Mesendoderm (in vitro differentiated cells): Measurements from ENCODE around the gene HPS1.

Source experiments
- DNase-seq: peaks from one replicate; pipeline ENCODE4 v3.0.0; 2013
- H2AK5ac ChIP-seq: 2 replicates; pipeline ENCODE4 v1.6.1; 2013; ENCODE audit warnings: low read length, inconsistent platforms
- H2BK120ac ChIP-seq: 2 replicates; pipeline ENCODE4 v1.6.1; 2013; ENCODE audit warnings: low read depth, mild to moderate bottlenecking, low read length, moderate library complexity, mixed read lengths
- H2BK15ac ChIP-seq: replicated peaks from 2 replicates; pipeline ENCODE4 v1.6.1; 2013; ENCODE audit warnings: low read depth, mild to moderate bottlenecking, moderate library complexity
- H2BK5ac ChIP-seq: 2 replicates; pipeline ENCODE4 v1.6.1; 2013; ENCODE audit warnings: low read length, inconsistent platforms
- H3K18ac ChIP-seq: 2 replicates; pipeline ENCODE4 v1.6.1; 2013; ENCODE audit warnings: mild to moderate bottlenecking, low read length, mixed read lengths
- H3K23ac ChIP-seq: one replicate; pipeline ENCODE4 v1.6.1; 2013; ENCODE audit warnings: low read length
- H3K27ac ChIP-seq: 2 replicates; pipeline ENCODE4 v1.5.1; 2013; ENCODE audit warnings: low read depth, mild to moderate bottlenecking, inconsistent platforms, low read length, moderate library complexity
- H3K27me3 ChIP-seq: 2 replicates; pipeline ENCODE4 v1.6.1; 2013; ENCODE audit warnings: low read length, control low read depth, mild to moderate bottlenecking, inconsistent platforms; ENCODE audit not compliant: insufficient read depth, poor library complexity
- H3K36me3 ChIP-seq: 2 replicates; pipeline ENCODE4 v1.6.1; 2013; ENCODE audit warnings: low read length, inconsistent platforms; ENCODE audit not compliant: control insufficient read depth, insufficient read depth
- H3K4ac ChIP-seq: one replicate; pipeline ENCODE4 v1.6.1; 2013; ENCODE audit warnings: low read depth, mild to moderate bottlenecking, low read length, moderate library complexity
- H3K4me1 ChIP-seq: 2 replicates; pipeline ENCODE4 v1.6.1; 2013; ENCODE audit warnings: low read depth, low read length, inconsistent platforms; ENCODE audit not compliant: control insufficient read depth
- H3K4me2 ChIP-seq: 2 replicates; pipeline ENCODE4 v1.6.1; 2013; ENCODE audit warnings: low read length
- H3K4me3 ChIP-seq: 2 replicates; pipeline ENCODE4 v1.5.1; 2013; ENCODE audit warnings: mild to moderate bottlenecking, low read length
- H3K56ac ChIP-seq: one replicate; pipeline ENCODE4 v1.6.1; 2013; ENCODE audit warnings: low read length
- H3K79me1 ChIP-seq: 2 replicates; pipeline ENCODE4 v1.6.1; 2013; ENCODE audit warnings: low read length, inconsistent platforms
- H3K79me2 ChIP-seq: 2 replicates; pipeline ENCODE4 v1.6.1; 2013; ENCODE audit warnings: mild to moderate bottlenecking, low read length; ENCODE audit not compliant: control insufficient read depth, insufficient read depth
- H3K9ac ChIP-seq: 2 replicates; pipeline ENCODE4 v1.6.1; 2013; ENCODE audit warnings: low read length, inconsistent platforms
- H4K5ac ChIP-seq: one replicate; pipeline ENCODE4 v1.6.1; 2013; ENCODE audit warnings: low read length
- H4K8ac ChIP-seq: one replicate; pipeline ENCODE4 v1.6.1; 2013; ENCODE audit warnings: low read depth, mild to moderate bottlenecking, control low read depth, low read length, moderate library complexity
- WGBS: extraction: QIAGEN DNeasy Blood & Tissue Kit; methylation state at CpG from one replicate; pipeline ENCODE4 v1.1.7; 2013; ENCODE audit warnings: low lambda C conversion rate, missing lambda C conversion rate; ENCODE audit not compliant: insufficient coverage; ENCODE audit errors: extremely low coverage; 5-methylcytosine and 5-hydroxymethylcytosine counted together
- small RNA-seq: library from polyadenylated mRNA; stranded (forward); fragments of <200 nt; extraction: miRNeasy Mini kit (QIAGEN cat#:217004); gene quantifications from one replicate; pipeline ENCODE3, GENCODE V24; 2013; ENCODE audit not compliant: insufficient read depth

Gene HPS1

GRCh38 chr10:98370831-98371820 lies 75.6 kb downstream of the HPS1 start:
- Histone ChIP-seq H3K4me3 (no peak overlapping the region), H2BK5ac (no peak overlapping the region), H3K79me2 (no peaks in the 10 kb centered on the region), H3K36me3 (no peaks in the 10 kb centered on the region), H3K9ac (no peak overlapping the region), H2BK120ac (no peak overlapping the region), H3K79me1 (no peaks in the 10 kb centered on the region), H3K4me1 (peaks cover 3% of the 10 kb centered on the region), H4K5ac (no peak overlapping the region), H4K8ac (no peak overlapping the region), H3K18ac (no peak overlapping the region), H3K23ac (no peak overlapping the region), H3K4ac (no peak overlapping the region), H3K27ac (no peak overlapping the region), H2BK15ac (no peak overlapping the region), H3K4me2 (no peak overlapping the region), H3K56ac (no peak overlapping the region), H3K27me3 (no peaks in the 10 kb centered on the region), H2AK5ac (no peak overlapping the region)
- no CpG with 5 or more reads among the region's 14 CpGs for WGBS
- no peak for DNase-seq

GRCh38 chr10:98369801-98370200 lies 76.9 kb downstream of the HPS1 start:
- no CpG with 5 or more reads among the region's 7 CpGs for WGBS

DNA sequence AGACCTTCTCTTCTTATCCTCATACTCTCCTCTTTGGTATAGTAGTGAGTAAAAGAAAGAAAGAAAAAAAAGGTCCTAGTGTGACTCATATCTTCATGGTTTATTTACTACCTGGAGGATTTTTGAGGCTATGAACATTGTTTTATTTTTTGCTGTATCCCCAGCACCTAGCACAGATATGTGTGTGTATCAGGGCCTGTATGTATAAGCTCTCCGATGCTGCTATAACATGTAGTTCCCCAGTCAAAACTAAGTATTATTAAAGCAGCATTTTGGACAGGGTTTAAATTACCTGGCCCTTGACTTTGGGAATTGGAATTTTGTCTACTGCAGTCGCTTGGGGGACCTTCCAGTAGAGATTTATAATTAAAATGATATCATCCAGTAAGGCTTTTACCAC lies 78.1 kb downstream of the HPS1 start:
- H3K4me2 ChIP-seq, result no peak overlapping the region
- H4K5ac ChIP-seq, result no peak overlapping the region
- H3K4me1 ChIP-seq, result no peaks in the 10 kb centered on the region
- no peak overlapping the region for H3K9ac ChIP-seq
- H3K27me3 ChIP-seq, result no peaks in the 10 kb centered on the region
- no peaks in the 10 kb centered on the region for H3K79me2 ChIP-seq
- no peak overlapping the region for H2BK120ac ChIP-seq
- no peak overlapping the region for H4K8ac ChIP-seq
- no CpG with 5 or more reads among the region's 2 CpGs for WGBS
- H3K79me1 ChIP-seq, result no peaks in the 10 kb centered on the region
- H3K56ac ChIP-seq, result no peak overlapping the region
- H3K4ac ChIP-seq, result no peak overlapping the region
- no peak overlapping the region for H3K23ac ChIP-seq
- no peak for DNase-seq
- no peaks in the 10 kb centered on the region for H3K36me3 ChIP-seq
- H2AK5ac ChIP-seq, result no peak overlapping the region
- H3K4me3 ChIP-seq, result no peak overlapping the region
- no peak overlapping the region for H3K27ac ChIP-seq
- H2BK5ac ChIP-seq, result no peak overlapping the region
- H3K18ac ChIP-seq, result no peak overlapping the region
- H2BK15ac ChIP-seq, result no peak overlapping the region

More at GRCh38 chr10:98369801-98370200, 76.9 kb downstream of the HPS1 start:
- Histone ChIP-seq H3K56ac (no peak overlapping the region), H3K4ac (no peak overlapping the region), H4K8ac (no peak overlapping the region), H3K27me3 (no peaks in the 10 kb centered on the region), H3K4me2 (no peak overlapping the region), H3K4me3 (no peak overlapping the region), H2AK5ac (no peak overlapping the region), H3K9ac (no peak overlapping the region), H4K5ac (no peak overlapping the region), H3K18ac (no peak overlapping the region), H3K79me2 (no peaks in the 10 kb centered on the region), H2BK120ac (no peak overlapping the region), H3K23ac (no peak overlapping the region), H3K79me1 (no peaks in the 10 kb centered on the region), H3K36me3 (no peaks in the 10 kb centered on the region), H2BK5ac (no peak overlapping the region), H2BK15ac (no peak overlapping the region), H3K4me1 (peaks cover 3% of the 10 kb centered on the region), H3K27ac (no peak overlapping the region)
- no peak for DNase-seq

- Histone ChIP-seq H3K27ac (no peak overlapping the region), H3K79me1 (no peaks in the 10 kb centered on the region), H2BK15ac (no peak overlapping the region), H3K9ac (no peak overlapping the region), H3K56ac (no peak overlapping the region), H2BK5ac (no peak overlapping the region), H4K5ac (no peak overlapping the region), H3K18ac (no peak overlapping the region), H3K4me2 (no peak overlapping the region), H3K4me1 (no peaks in the 10 kb centered on the region), H3K4me3 (no peak overlapping the region), H3K4ac (no peak overlapping the region), H2AK5ac (no peak overlapping the region), H3K36me3 (no peaks in the 10 kb centered on the region), H3K27me3 (no peaks in the 10 kb centered on the region), H3K23ac (no peak overlapping the region), H2BK120ac (no peak overlapping the region), H3K79me2 (no peaks in the 10 kb centered on the region), H4K8ac (no peak overlapping the region)
- WGBS, result no CpG with 5 or more reads among the region's 19 CpGs
- DNase-seq, result no peak
Measured at GRCh38 chr10:98367604-98368451, 78.9 kb downstream of the HPS1 start.

Small RNA genes lying within 50 kb of the gene (small RNA-seq; reads per million reads assigned to genes)
- gene MIR4685, result 0.54 reads per million
